ENCODE results near the gene IST1. TPM values are rescaled to one million over a fixed set of nuclear protein-coding genes. Genes with fewer than 3 reads are reported as not detected.

IST1 gene
- total and polyA plus RNA-seq, 10 of the 15 experiments (the other 5 are each of a cell fraction or from before 2014, with no cell fraction given): 97.3 to 293 (median 138) TPM

- TF ChIP-seq ZNF24 (IDR thresholded peaks at IDR 0.05) (peak; percentile 23; the same call in 1 of the 2 replicates), SMAD5 (IDR thresholded peaks at IDR 0.05; ENCODE audit: low read depth) (no peak), GATAD2B (conservative IDR thresholded peaks at IDR 0.05; ENCODE audit: low read depth) (no peak), ZNF274 (IDR thresholded peaks at IDR 0.05; ENCODE audit: insufficient read depth, insufficient read length) (no peak), PAX8 (IDR thresholded peaks at IDR 0.05) (no peak), YBX1 (IDR thresholded peaks at IDR 0.05) (no peak), ZNF384 (IDR thresholded peaks at IDR 0.05; ENCODE audit: borderline replicate concordance, low read depth, low read length) (no peak), POLR2A (IDR thresholded peaks at IDR 0.05; ENCODE audit: low read depth, low read length) (no peak), RUNX3 (IDR thresholded peaks at IDR 0.05; ENCODE audit: low read length) (peak; percentile 80), BCL11A (IDR thresholded peaks at IDR 0.05; ENCODE audit: low read depth, low read length) (peak; percentile 43; the same call in 1 of the 2 replicates), BACH1 (IDR thresholded peaks at IDR 0.05; ENCODE audit: borderline replicate concordance) (no peak; the same call in 1 of the 2 replicates), TCF12 (IDR thresholded peaks at IDR 0.05; ENCODE audit: low read depth, low read length) (no peak), ATF7 (IDR thresholded peaks at IDR 0.05; ENCODE audit: low read depth) (no peak), SUPT20H (IDR thresholded peaks at IDR 0.05; ENCODE audit: borderline replicate concordance, control insufficient read depth, low read depth, low read length) (no peak), MAX (IDR thresholded peaks at IDR 0.05; ENCODE audit: low read depth, low read length) (no peak), BRCA1 (IDR thresholded peaks at IDR 0.05; ENCODE audit: low read depth, low read length) (no peak), ZBTB40 (IDR thresholded peaks at IDR 0.05; ENCODE audit: borderline replicate concordance) (no peak), IRF5 (IDR thresholded peaks at IDR 0.05; ENCODE audit: borderline replicate concordance) (no peak), GABPA (IDR thresholded peaks at IDR 0.05; ENCODE audit: low read depth) (no peak), E2F4 (IDR thresholded peaks at IDR 0.05; ENCODE audit: low read depth, low read length) (no peak), SMAD1 (IDR thresholded peaks at IDR 0.05; ENCODE audit: low read depth, partially characterized antibody) (no peak), NBN (IDR thresholded peaks at IDR 0.05) (0 out of 2 replicates have a peak, but pooled peaks have one; percentile 44), CEBPZ (IDR thresholded peaks at IDR 0.05; ENCODE audit: low read depth, low read length) (no peak)
Observed at GRCh38 chr16:71919035-71919434, 23.7 kb downstream of the IST1 start (continued).

Data from GM12878 (cell line).